ENCODE measurements around the gene FAM229A. TPM values are rescaled to one million over a fixed set of nuclear protein-coding genes. Genes with fewer than 3 reads are reported as not detected.

Gene FAM229A
- total and polyA plus RNA-seq, 9 of the 15 experiments (the other 6 are each of a cell fraction or from before 2014, with no cell fraction given) = 0.04 to 21.6 (median 7.4) TPM

DNA sequence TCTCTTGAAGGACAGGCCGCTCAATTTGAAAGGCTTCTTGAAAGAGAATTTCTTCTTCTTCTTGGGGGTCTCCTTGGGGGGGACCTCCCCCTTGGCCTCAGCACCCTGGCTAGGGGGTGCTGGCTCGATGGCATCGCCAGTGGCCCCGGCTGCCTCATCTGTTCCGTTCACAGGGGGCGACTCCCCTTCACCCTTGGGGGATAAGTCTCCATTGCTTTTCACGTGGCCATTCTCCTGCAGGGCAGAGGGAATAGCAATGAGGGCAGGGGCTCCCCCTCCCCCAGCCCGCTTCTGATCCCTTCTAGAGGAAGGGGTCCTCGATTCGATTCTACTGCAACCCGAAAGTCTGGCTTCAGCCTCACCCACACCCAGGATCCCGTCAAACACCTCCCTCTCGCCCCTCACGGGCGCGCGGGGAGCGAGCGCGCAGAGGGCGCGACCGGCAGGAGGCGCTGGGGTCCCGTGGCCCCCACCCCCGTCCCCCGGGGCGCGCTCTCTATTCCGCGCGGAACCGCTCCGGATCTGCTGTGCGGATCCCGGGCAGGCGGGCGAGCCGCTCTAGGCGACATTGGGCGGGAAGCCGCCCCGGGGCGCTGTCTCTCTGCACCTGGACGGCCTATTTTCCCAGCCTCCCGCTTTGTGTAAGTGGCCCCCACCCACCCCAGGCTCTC is 27.3 kb downstream of the FAM229A start (continued):
- TF ChIP-seq ZBTB40 (IDR thresholded peaks at IDR 0.05) = 0 out of 2 replicates have a peak, but pooled peaks have one; percentile 32
- TF ChIP-seq ZBTB40 (CRISPR knock-in tag; IDR thresholded peaks at IDR 0.05) = no peak
- no peak for TF ChIP-seq ZBTB12 (CRISPR knock-in tag; IDR thresholded peaks at IDR 0.05)
- TF ChIP-seq BRCA1 (IDR thresholded peaks at IDR 0.05) = no peak
- no peak for TF ChIP-seq BRCA1 (CRISPR knock-in tag; IDR thresholded peaks at IDR 0.05)
- TF ChIP-seq ZNF146 (CRISPR knock-in tag; IDR thresholded peaks at IDR 0.05; ENCODE audit: unreplicated experiment) = no peak
- TF ChIP-seq, protein P1, sequence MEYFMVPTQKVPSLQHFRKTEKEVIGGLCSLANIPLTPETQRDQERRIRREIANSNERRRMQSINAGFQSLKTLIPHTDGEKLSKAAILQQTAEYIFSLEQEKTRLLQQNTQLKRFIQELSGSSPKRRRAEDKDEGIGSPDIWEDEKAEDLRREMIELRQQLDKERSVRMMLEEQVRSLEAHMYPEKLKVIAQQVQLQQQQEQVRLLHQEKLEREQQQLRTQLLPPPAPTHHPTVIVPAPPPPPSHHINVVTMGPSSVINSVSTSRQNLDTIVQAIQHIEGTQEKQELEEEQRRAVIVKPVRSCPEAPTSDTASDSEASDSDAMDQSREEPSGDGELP (CRISPR knock-in tag; IDR thresholded peaks at IDR 0.05; ENCODE audit: borderline replicate concordance) = peak; percentile 53
- TF ChIP-seq MIER1 (IDR thresholded peaks at IDR 0.05; ENCODE audit: low read depth) = no peak
- TF ChIP-seq NRF1 (conservative IDR thresholded peaks at IDR 0.05 in 1 of 2, IDR thresholded peaks at IDR 0.05 in 1 of 2) = peak; percentile 39 to 57; a peak in 3 of 4 replicates
- TF ChIP-seq ZNF24 (IDR thresholded peaks at IDR 0.05) = no peak
- TF ChIP-seq, protein P2, sequence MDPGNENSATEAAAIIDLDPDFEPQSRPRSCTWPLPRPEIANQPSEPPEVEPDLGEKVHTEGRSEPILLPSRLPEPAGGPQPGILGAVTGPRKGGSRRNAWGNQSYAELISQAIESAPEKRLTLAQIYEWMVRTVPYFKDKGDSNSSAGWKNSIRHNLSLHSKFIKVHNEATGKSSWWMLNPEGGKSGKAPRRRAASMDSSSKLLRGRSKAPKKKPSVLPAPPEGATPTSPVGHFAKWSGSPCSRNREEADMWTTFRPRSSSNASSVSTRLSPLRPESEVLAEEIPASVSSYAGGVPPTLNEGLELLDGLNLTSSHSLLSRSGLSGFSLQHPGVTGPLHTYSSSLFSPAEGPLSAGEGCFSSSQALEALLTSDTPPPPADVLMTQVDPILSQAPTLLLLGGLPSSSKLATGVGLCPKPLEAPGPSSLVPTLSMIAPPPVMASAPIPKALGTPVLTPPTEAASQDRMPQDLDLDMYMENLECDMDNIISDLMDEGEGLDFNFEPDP (CRISPR knock-in tag; IDR thresholded peaks at IDR 0.05) = no peak
- TF ChIP-seq NFRKB (IDR thresholded peaks at IDR 0.05; ENCODE audit: low read depth) = no peak
- no peak for TF ChIP-seq ZNF707 (CRISPR knock-in tag; conservative IDR thresholded peaks at IDR 0.05)
- TF ChIP-seq HDGF (IDR thresholded peaks at IDR 0.05) = no peak
- no peak for TF ChIP-seq CREB3L1 (IDR thresholded peaks at IDR 0.05; ENCODE audit: borderline replicate concordance, low read depth)

Measured in K562 (cell line).